GM18870 (cell line): ENCODE data around the gene RADX.

Experiments
- ATAC-seq: cut with Tn5 transposase; IDR thresholded peaks from one replicate; pipeline ENCODE4 v1.9.1; 2021; ENCODE audit warnings: moderate library complexity; ENCODE audit not compliant: unreplicated experiment

RADX gene

GRCh38 chrX:106684207-106684606 lies 72.4 kb downstream of the RADX start:
- ATAC-seq, result no peak

DNA sequence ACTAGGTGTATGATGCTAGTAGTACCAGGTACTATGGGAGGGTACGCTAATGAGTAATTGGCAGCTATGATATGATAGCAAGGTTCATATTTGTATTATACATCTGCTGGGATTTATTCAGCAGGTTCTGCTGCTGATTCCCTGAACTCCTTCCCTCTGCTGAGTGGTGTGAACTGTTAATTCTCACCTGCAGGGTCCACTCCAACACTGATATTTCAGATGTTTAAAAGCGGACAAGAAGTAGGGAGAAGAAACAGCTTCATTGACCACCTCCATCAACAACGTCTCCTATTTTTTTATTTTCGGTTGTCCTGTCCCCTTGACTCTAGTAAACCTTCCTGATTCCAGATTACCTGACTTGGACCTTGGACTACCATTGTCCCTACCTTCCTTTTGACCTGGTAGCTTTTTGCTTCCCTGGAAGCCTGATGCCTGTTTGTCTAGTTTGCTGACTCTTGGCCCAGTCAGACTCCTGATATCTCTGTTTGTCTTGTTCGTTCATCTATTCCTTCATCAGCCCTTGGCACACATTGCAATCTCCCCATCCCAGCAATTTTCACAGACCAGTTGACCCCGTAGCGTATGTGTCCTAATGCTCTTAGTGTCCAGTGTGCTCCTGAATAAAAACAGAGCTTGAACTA lies 80.8 kb downstream of the RADX start:
- ATAC-seq, result no peak

GRCh38 chrX:106696502-106696901 lies 84.7 kb downstream of the RADX start:
- ATAC-seq, result no peak

DNA sequence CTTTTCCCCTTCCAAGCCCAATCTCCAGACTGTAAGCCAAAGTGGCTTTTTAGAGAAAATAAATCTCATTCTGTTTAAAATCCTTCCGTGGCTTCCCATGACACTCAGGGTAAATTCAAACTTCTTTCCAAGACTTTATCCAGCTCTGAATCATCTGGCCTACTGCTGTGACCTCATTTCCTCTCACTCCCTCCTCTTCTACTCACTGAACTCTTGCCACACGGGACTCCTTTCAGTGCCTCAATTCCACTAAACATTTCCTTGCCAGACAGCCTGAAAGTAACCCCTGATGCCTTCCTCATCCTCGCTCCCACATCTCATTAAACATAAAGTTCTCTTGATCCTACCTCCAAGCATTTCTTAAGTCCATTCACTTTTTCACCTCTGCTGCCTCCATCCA lies 86.9 kb downstream of the RADX start:
- no peak for ATAC-seq

DNA sequence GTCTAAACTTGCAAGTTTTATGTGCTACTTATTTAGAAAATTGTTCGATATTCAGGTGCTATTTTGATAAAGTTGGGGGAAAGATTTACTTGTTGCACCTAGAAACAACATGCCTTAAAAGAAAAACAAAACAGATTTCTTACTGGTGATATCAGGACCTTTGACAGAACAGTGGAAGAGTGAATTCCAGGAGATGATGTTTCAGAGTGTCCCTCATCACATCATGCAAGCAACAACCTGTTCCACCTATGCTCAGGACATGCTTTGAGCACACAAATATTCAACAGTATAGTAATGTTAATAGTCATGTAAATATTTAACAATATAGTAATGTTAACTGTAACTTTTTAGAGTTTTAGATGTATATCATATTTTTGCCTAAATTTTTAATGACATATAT lies 90.9 kb downstream of the RADX start:
- ATAC-seq, result no peak

DNA sequence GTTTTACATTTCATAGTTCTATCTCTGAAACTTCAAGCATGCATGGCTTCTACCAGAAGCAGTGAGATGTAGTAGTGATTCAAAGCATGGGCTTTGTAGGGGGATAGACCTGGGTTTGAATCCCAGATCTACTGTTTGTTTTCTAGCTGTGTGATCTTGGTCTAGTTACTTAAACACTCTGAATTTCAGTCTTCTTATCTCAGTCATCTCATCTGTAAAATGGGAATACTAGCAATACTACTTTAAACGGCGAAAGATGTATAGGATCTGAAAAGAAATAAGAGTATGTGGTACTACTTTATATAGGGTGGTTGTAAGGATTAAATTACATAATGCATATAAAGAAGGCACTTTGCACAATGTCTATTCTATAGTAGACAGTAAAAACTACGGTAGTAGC lies 94.7 kb downstream of the RADX start:
- ATAC-seq, result no peak

GRCh38 chrX:106707771-106708454 lies 96.1 kb downstream of the RADX start:
- no peak for ATAC-seq

GRCh38 chrX:106710771-106711170 lies 99.0 kb downstream of the RADX start:
- no peak for ATAC-seq

- no peak for ATAC-seq
Measured at GRCh38 chrX:106711375-106711774, 99.6 kb downstream of the RADX start.

GRCh38 chrX:106716004-106716403 lies 104.2 kb downstream of the RADX start:
- ATAC-seq, result no peak

DNA sequence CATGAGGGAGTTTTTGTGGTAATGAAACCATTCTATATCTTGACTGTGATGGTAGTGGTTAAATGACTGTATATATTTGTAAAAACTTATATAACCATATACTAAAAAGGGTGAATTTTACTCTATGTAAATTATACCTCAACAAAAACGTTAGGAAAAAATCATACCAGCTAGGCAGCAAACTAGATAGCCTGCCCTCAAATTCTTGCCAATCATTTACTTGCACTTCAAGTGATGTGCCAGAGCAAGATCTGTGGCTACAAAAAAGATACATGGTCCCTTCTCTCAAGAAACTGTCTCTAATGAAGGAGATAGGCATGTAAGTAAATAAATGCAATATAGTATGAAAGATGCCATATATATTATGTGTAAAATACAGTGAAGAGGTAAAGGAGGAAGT lies 104.7 kb downstream of the RADX start:
- ATAC-seq, result no peak

DNA sequence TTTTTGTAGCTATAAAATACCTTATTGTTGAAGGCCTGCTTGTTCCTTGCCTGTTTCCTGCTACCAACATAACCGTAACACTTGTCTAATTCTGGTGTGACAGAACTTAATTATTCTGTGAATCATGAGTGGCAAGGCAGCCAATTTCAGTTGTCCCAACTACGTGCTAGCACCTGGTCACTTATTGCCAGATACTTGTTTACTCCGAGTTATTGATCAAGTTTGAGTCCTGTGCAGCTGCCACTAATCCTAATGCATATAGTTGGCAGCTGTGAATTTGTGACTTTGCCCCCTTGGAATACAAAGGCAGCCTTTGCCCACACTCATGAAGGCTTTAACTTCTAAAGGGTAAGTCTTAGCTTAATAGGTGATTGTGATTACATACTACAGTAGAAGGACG lies 106.9 kb downstream of the RADX start:
- no peak for ATAC-seq

GRCh38 chrX:106725931-106726330 lies 114.2 kb downstream of the RADX start:
- ATAC-seq, result no peak

GRCh38 chrX:106726485-106727437 lies 115.0 kb downstream of the RADX start, which contains the start of gene RNF128:
Gene RNF128, plus strand, starts transcription at chrX:106726701. Its CDS starts 213 bp downstream, at chrX:106726914.
- no peak for ATAC-seq

GRCh38 chrX:106728337-106728736 lies 116.6 kb downstream of the RADX start:
- no peak for ATAC-seq
